ENCODE measurements around the gene SLC4A4. TPM values are rescaled to one million over a fixed set of nuclear protein-coding genes. Genes with fewer than 3 reads are reported as not detected.

SLC4A4 gene
- total RNA-seq, 4 donors from 2014 or later: 0.42 to 1.4 (median 0.65) TPM

GRCh38 chr4:71442336-71442735, 103.5 kb downstream of the SLC4A4 start:
- Histone ChIP-seq H3K27me3 (no peaks in the 10 kb centered on the region), H3K4me3 (no peak overlapping the region), H3K4me1 (peaks cover 0 to 11% of the 10 kb centered on the region in 2 donors), H3K36me3 (no peaks in the 10 kb centered on the region), H3K9me3 (no peaks in the 10 kb centered on the region), H3K27ac (no peak overlapping the region)
- ATAC-seq (no peak), DNase-seq (no peak)
- intact Hi-C loops (cut with DNase I; ENCODE audit: low total_unique reads): no loop called here
- TF ChIP-seq CTCF (IDR thresholded peaks at IDR 0.05 in 4 of 5, conservative IDR thresholded peaks at IDR 0.05 in 1 of 5) (no peak), POLR2A (IDR thresholded peaks at IDR 0.05) (no peak)
- in situ Hi-C loops (cut with MboI; ENCODE audit: low sequenced_read_pairs in 4 of 4): no loop called here

DNA sequence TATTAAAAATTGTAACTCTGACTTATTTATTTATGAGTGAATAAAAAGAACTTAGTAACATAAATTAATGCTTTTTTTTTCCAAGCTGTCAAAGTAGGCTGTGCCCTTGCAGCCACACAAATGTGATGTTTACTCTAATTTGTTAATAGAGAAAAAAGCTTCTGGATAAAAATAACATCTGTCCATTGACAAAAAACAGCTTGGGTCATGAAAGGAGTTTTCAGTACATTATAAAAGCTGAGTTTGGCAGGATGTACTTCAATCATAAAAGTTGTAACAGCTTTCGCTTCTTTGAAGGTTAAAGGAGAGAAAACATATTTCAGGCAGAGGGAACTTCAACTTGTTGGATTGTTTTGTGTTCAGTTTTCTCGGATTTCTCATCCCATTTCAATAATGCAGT, 105.6 kb downstream of the SLC4A4 start:
- H3K27ac ChIP-seq: no peak overlapping the region
- intact Hi-C loops (cut with DNase I; ENCODE audit: low total_unique reads): no loop called here

GRCh38 chr4:71445811-71446210, 107.0 kb downstream of the SLC4A4 start:
- peaks cover 0 to 20% of the 10 kb centered on the region in 2 donors for H3K4me1 ChIP-seq
- intact Hi-C loops (cut with DNase I; ENCODE audit: low total_unique reads): no loop called here

More for the DNA sequence above, 105.6 kb downstream of the SLC4A4 start:
- Histone ChIP-seq H3K27me3 (no peaks in the 10 kb centered on the region), H3K9me3 (no peaks in the 10 kb centered on the region), H3K4me3 (no peak overlapping the region), H3K4me1 (peaks cover 0 to 20% of the 10 kb centered on the region in 2 donors), H3K36me3 (no peaks in the 10 kb centered on the region)
- no peak for ATAC-seq
- no peak for DNase-seq
- in situ Hi-C loops (cut with MboI; ENCODE audit: low sequenced_read_pairs in 4 of 4): no loop called here
- TF ChIP-seq POLR2A (IDR thresholded peaks at IDR 0.05) (no peak), CTCF (IDR thresholded peaks at IDR 0.05 in 4 of 5, conservative IDR thresholded peaks at IDR 0.05 in 1 of 5) (no peak)

GRCh38 chr4:71446479-71447081, 107.8 kb downstream of the SLC4A4 start:
- DNase-seq: no peak
- in situ Hi-C loops (cut with MboI; ENCODE audit: low sequenced_read_pairs in 4 of 4) (no loop called here), intact Hi-C loops (cut with DNase I; ENCODE audit: low total_unique reads) (no loop called here)
- Histone ChIP-seq H3K27ac (no peak overlapping the region), H3K36me3 (no peaks in the 10 kb centered on the region), H3K27me3 (no peaks in the 10 kb centered on the region), H3K9me3 (no peaks in the 10 kb centered on the region), H3K4me1 (peaks cover 0 to 20% of the 10 kb centered on the region in 2 donors), H3K4me3 (no peak overlapping the region)
- ATAC-seq: no peak
- TF ChIP-seq POLR2A (IDR thresholded peaks at IDR 0.05): no peak
- no peak for TF ChIP-seq CTCF (IDR thresholded peaks at IDR 0.05 in 4 of 5, conservative IDR thresholded peaks at IDR 0.05 in 1 of 5)

More at GRCh38 chr4:71445811-71446210, 107.0 kb downstream of the SLC4A4 start:
- in situ Hi-C loops (cut with MboI; ENCODE audit: low sequenced_read_pairs in 4 of 4): no loop called here
- ATAC-seq (no peak), DNase-seq (no peak)
- Histone ChIP-seq H3K27ac (no peak overlapping the region), H3K9me3 (no peaks in the 10 kb centered on the region), H3K4me3 (no peak overlapping the region), H3K27me3 (no peaks in the 10 kb centered on the region), H3K36me3 (no peaks in the 10 kb centered on the region)
- TF ChIP-seq POLR2A (IDR thresholded peaks at IDR 0.05) (no peak), CTCF (IDR thresholded peaks at IDR 0.05 in 4 of 5, conservative IDR thresholded peaks at IDR 0.05 in 1 of 5) (no peak)

DNA sequence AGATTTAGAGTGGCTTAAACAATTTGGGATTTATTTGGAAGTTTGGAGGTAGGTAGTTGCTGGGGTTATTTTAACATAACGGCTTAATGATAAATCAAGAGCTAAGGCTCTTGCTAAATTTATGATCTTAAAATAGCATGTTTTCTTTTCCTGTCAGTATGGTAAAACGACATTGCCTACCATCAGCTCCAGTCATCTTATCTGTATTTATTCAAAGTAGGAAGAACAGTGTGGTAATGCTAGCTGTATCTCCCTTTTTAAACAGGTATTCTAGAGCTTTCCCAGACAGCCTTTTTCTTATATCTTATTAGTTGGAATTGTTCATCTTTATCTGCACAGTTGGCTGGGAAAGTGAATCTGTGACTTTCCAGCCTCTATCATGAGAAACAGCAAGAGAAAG, 110.2 kb downstream of the SLC4A4 start:
- intact Hi-C loops (cut with DNase I; ENCODE audit: low total_unique reads) (no loop called here), in situ Hi-C loops (cut with MboI; ENCODE audit: low sequenced_read_pairs in 4 of 4) (no loop called here)
- Histone ChIP-seq H3K27me3 (no peaks in the 10 kb centered on the region), H3K4me3 (no peak overlapping the region), H3K4me1 (peaks cover 0 to 20% of the 10 kb centered on the region in 2 donors), H3K36me3 (no peaks in the 10 kb centered on the region), H3K27ac (no peak overlapping the region), H3K9me3 (no peaks in the 10 kb centered on the region)
- DNase-seq (no peak), ATAC-seq (no peak)
- TF ChIP-seq CTCF (IDR thresholded peaks at IDR 0.05 in 4 of 5, conservative IDR thresholded peaks at IDR 0.05 in 1 of 5): no peak
- no peak for TF ChIP-seq POLR2A (IDR thresholded peaks at IDR 0.05)

Data from gastrocnemius medialis (tissue), 4 donors.